Spleen (tissue), 7 donors: ENCODE measurements around the gene CELA2B.

Source experiments
- POLR2A ChIP-seq, 3 donors: fragments of 450-650 bp; IDR thresholded peaks; one replicate each; pipeline ENCODE4 v1.5.1; 2017; ENCODE audit warnings: antibody characterized with exemption in 3 of 3, mild to moderate bottlenecking in 1 of 3
- TF ChIP-seq, protein P1 (sequence below), 11 experiments: fragments of 200-600 bp in 7 of 11; fragments of 450-650 bp in 4 of 11; sonication (generic) in 4 of 11; IDR thresholded peaks in 8 of 11; conservative IDR thresholded peaks in 3 of 11; 1 replicate in 7 of 11; 2 replicates in 4 of 11; pipeline versions ENCODE4 v1.4.0 to v1.8.0; 2016 to 2021; ENCODE audit warnings: antibody characterized with exemption in 11 of 11, inconsistent platforms in 4 of 11, mild to moderate bottlenecking in 1 of 11
- donor health status: DM: no; HTN: no; CAD: no; lungs with moderate emphysema.
- donor health status: DM: no; HTN: no; CAD: no.
- donor health status: DM: no; HTN: no; CAD: no.

GRCh38 chr1:15444468-15445389, 31.2 kb upstream of the CELA2B start:
- TF ChIP-seq, protein P1, sequence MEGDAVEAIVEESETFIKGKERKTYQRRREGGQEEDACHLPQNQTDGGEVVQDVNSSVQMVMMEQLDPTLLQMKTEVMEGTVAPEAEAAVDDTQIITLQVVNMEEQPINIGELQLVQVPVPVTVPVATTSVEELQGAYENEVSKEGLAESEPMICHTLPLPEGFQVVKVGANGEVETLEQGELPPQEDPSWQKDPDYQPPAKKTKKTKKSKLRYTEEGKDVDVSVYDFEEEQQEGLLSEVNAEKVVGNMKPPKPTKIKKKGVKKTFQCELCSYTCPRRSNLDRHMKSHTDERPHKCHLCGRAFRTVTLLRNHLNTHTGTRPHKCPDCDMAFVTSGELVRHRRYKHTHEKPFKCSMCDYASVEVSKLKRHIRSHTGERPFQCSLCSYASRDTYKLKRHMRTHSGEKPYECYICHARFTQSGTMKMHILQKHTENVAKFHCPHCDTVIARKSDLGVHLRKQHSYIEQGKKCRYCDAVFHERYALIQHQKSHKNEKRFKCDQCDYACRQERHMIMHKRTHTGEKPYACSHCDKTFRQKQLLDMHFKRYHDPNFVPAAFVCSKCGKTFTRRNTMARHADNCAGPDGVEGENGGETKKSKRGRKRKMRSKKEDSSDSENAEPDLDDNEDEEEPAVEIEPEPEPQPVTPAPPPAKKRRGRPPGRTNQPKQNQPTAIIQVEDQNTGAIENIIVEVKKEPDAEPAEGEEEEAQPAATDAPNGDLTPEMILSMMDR (IDR thresholded peaks at IDR 0.05 in 8 of 11, conservative IDR thresholded peaks at IDR 0.05 in 3 of 11), result no peak
- no peak for TF ChIP-seq POLR2A (IDR thresholded peaks at IDR 0.05)
